Dermis blood vessel endothelial cell (primary cell): Measurements from ENCODE around the gene RBX1. TPM values are rescaled to one million over a fixed set of nuclear protein-coding genes. Genes with fewer than 3 reads are reported as not detected.
"Not testable (repeated sequence)": the region's sequence is repeated elsewhere in the genome, so short reads cannot be mapped to it uniquely, and the experiment has no call there.

Source experiments
- DNase-seq: peaks from one replicate; pipeline ENCODE4 v3.0.0; 2010
- total RNA-seq: library from RNA; depleted of rRNA; stranded (reverse); fragments of >200 nt; gene quantifications from 2 replicates; pipeline ENCODE4 v1.2.3, GENCODE V29; 2014

RBX1 gene
- total RNA-seq, 1 donor from 2014 or later: 85.8 TPM

GRCh38 chr22:40973144-40973543, 22.0 kb downstream of the RBX1 start:
- no peak for DNase-seq

GRCh38 chr22:40975366-40975765, 24.2 kb downstream of the RBX1 start:
- no peak for DNase-seq

- no peak for DNase-seq
These were observed 25.9 kb downstream of the RBX1 start for GRCh38 chr22:40976866-40977700.

- DNase-seq: no peak
These were observed 28.0 kb downstream of the RBX1 start for GRCh38 chr22:40979198-40979597.

GRCh38 chr22:40979871-40980270, 28.7 kb downstream of the RBX1 start:
- no peak for DNase-seq

- no peak for DNase-seq
These were observed 31.6 kb downstream of the RBX1 start for GRCh38 chr22:40982482-40983385.

- no peak for DNase-seq
These were observed 40.1 kb downstream of the RBX1 start for GRCh38 chr22:40991298-40991697.

GRCh38 chr22:40995821-40996220, 44.6 kb downstream of the RBX1 start:
- no peak for DNase-seq

- no peak for DNase-seq
These were observed 46.3 kb downstream of the RBX1 start for GRCh38 chr22:40997520-40997919.

GRCh38 chr22:41000040-41000565, 48.9 kb downstream of the RBX1 start:
- no peak for DNase-seq

GRCh38 chr22:41000941-41001721, 50.0 kb downstream of the RBX1 start:
- DNase-seq: no peak

GRCh38 chr22:41001722-41002122, 50.5 kb downstream of the RBX1 start:
- DNase-seq: no peak

- DNase-seq: not testable (repeated sequence)
These were observed 51.2 kb downstream of the RBX1 start for GRCh38 chr22:41002386-41002785.

- no peak for DNase-seq
These were observed 51.9 kb downstream of the RBX1 start for GRCh38 chr22:41003066-41003465.

GRCh38 chr22:41003976-41004375, 52.8 kb downstream of the RBX1 start:
- no peak for DNase-seq

GRCh38 chr22:41009222-41009948, 58.2 kb downstream of the RBX1 start:
- no peak for DNase-seq

GRCh38 chr22:41015003-41015402, 63.8 kb downstream of the RBX1 start:
- no peak for DNase-seq

GRCh38 chr22:41021061-41021612, 70.0 kb downstream of the RBX1 start:
- no peak for DNase-seq

GRCh38 chr22:41021613-41022454, 70.7 kb downstream of the RBX1 start:
- peak; percentile 36 for DNase-seq

GRCh38 chr22:41022470-41023298, 71.5 kb downstream of the RBX1 start:
- DNase-seq: peak; percentile 83
